GM12872 (cell line): Measurements from ENCODE around the gene ADGRA3.

Source experiments
- CTCF ChIP-seq: IDR thresholded peaks from 3 replicates; pipeline ENCODE4 v1.5.1; 2011; ENCODE audit warnings: low read depth, mild to moderate bottlenecking, low read length, moderate library complexity; ENCODE audit not compliant: insufficient read depth

Gene ADGRA3

GRCh38 chr4:22407361-22407760 is 108.5 kb downstream of the ADGRA3 start:
- no peak for TF ChIP-seq CTCF

GRCh38 chr4:22398671-22399070 is 117.2 kb downstream of the ADGRA3 start:
- TF ChIP-seq CTCF: no peak

GRCh38 chr4:22391551-22391950 is 124.3 kb downstream of the ADGRA3 start:
- no peak for TF ChIP-seq CTCF

GRCh38 chr4:22389240-22389870 is 126.5 kb downstream of the ADGRA3 start:
- peak; percentile 76 for TF ChIP-seq CTCF

- TF ChIP-seq CTCF: no peak
Measured at GRCh38 chr4:22385611-22386011, 130.3 kb downstream of the ADGRA3 start.

- no peak for TF ChIP-seq CTCF
Measured at GRCh38 chr4:22384154-22384553, 131.7 kb downstream of the ADGRA3 start.

- no peak for TF ChIP-seq CTCF
Measured at GRCh38 chr4:22372986-22373385, 142.9 kb downstream of the ADGRA3 start.
